Esophagus muscularis mucosa (tissue), 4 donors: Measurements from ENCODE around the gene NCKAP5. TPM values are rescaled to one million over a fixed set of nuclear protein-coding genes. Genes with fewer than 3 reads are reported as not detected.

Experiments
- DNase-seq: peaks from one replicate; pipeline ENCODE4 v3.0.0-alpha.2; 2017; ENCODE audit errors: extremely low spot score
- H3K27ac ChIP-seq, 4 donors: fragments of 200-600 bp; sonication (generic); replicated peaks in 1 of 4; 1 replicate in 3 of 4; 2 replicates in 1 of 4; pipeline ENCODE4 v1.5.1; 2016 to 2019; ENCODE audit warnings: mild to moderate bottlenecking in 1 of 4
- H3K27me3 ChIP-seq, 4 donors: fragments of 200-600 bp; sonication (generic); one replicate each; pipeline versions ENCODE4 v1.5.1 to v1.6.0; 2016 to 2019
- H3K36me3 ChIP-seq, 4 donors: fragments of 200-600 bp; sonication (generic); one replicate each; pipeline ENCODE4 v1.5.1; 2016 to 2019
- H3K4me1 ChIP-seq, 4 donors: fragments of 200-600 bp; sonication (generic); one replicate each; pipeline ENCODE4 v1.5.1; 2016 to 2019
- H3K4me3 ChIP-seq, 4 donors: fragments of 200-600 bp; sonication (generic); 1 replicate in 2 of 4; 2 replicates in 2 of 4; pipeline ENCODE4 v1.5.1; 2016 to 2019; ENCODE audit warnings: mild to moderate bottlenecking in 4 of 4, moderate library complexity in 1 of 4
- H3K9me3 ChIP-seq, 4 donors: fragments of 200-600 bp; sonication (generic); 1 replicate in 3 of 4; 2 replicates in 1 of 4; pipeline ENCODE4 v1.5.1; 2016 to 2019
- EP300 ChIP-seq: sonication (generic); formaldehyde crosslinking; IDR thresholded peaks from one replicate; pipeline ENCODE4 v1.6.1; 2017; ENCODE audit warnings: antibody characterized with exemption
- POLR2A ChIP-seq: fragments of 450-650 bp; IDR thresholded peaks from one replicate; pipeline ENCODE4 v1.6.1; 2017; ENCODE audit warnings: antibody characterized with exemption, moderate library complexity, mild to moderate bottlenecking, low read depth
- POLR2AphosphoS5 ChIP-seq, 2 donors: sonication (generic); formaldehyde crosslinking; IDR thresholded peaks; one replicate each; pipeline ENCODE4 v1.6.1; 2017; ENCODE audit warnings: antibody characterized with exemption in 2 of 2
- WGBS: methylation state at CpG from one replicate; pipeline ENCODE4 v1.1.5; 2018; 5-methylcytosine and 5-hydroxymethylcytosine counted together
- intact Hi-C: fragments of 100-400 bp; cut with DNase I; formaldehyde crosslinking; loops from one replicate; pipeline ENCODE4 v1.15.1; 2023
- total RNA-seq, 4 donors: library from RNA; depleted of rRNA; stranded (reverse); fragments of >200 nt; gene quantifications; one replicate each; pipeline versions ENCODE4 v1.1.0 to v1.2.1, GENCODE V29; 2016
- TF ChIP-seq, protein P1 (sequence below), 3 experiments: fragments of 200-600 bp in 2 of 3; fragments of 450-650 bp in 1 of 3; sonication (generic) in 2 of 3; IDR thresholded peaks; one replicate each; pipeline ENCODE4 v1.5.1; 2017 to 2019; ENCODE audit warnings: antibody characterized with exemption in 3 of 3, mild to moderate bottlenecking in 2 of 3, moderate library complexity in 1 of 3

Gene NCKAP5
- total RNA-seq, 4 donors from 2014 or later = 0.33 to 1.8 (median 1.0) TPM

- TF ChIP-seq, protein P1, sequence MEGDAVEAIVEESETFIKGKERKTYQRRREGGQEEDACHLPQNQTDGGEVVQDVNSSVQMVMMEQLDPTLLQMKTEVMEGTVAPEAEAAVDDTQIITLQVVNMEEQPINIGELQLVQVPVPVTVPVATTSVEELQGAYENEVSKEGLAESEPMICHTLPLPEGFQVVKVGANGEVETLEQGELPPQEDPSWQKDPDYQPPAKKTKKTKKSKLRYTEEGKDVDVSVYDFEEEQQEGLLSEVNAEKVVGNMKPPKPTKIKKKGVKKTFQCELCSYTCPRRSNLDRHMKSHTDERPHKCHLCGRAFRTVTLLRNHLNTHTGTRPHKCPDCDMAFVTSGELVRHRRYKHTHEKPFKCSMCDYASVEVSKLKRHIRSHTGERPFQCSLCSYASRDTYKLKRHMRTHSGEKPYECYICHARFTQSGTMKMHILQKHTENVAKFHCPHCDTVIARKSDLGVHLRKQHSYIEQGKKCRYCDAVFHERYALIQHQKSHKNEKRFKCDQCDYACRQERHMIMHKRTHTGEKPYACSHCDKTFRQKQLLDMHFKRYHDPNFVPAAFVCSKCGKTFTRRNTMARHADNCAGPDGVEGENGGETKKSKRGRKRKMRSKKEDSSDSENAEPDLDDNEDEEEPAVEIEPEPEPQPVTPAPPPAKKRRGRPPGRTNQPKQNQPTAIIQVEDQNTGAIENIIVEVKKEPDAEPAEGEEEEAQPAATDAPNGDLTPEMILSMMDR (IDR thresholded peaks at IDR 0.05) = no peak
- TF ChIP-seq POLR2A (no peak), POLR2AphosphoS5 (IDR thresholded peaks at IDR 0.05) (no peak), EP300 (no peak)
- intact Hi-C loops = no loop called here
- H3K27me3 ChIP-seq = no peaks in the 10 kb centered on the region
- no peak overlapping the region for H3K4me3 ChIP-seq
- 58% methylated on average over 5 of the region's 5 CpGs for WGBS
- DNase-seq = peak; percentile 62
- H3K9me3 ChIP-seq = no peaks in the 10 kb centered on the region
- H3K4me1 ChIP-seq = no peaks in the 10 kb centered on the region
- H3K36me3 ChIP-seq = no peaks in the 10 kb centered on the region
- no peak overlapping the region for H3K27ac ChIP-seq
Observed at GRCh38 chr2:132859590-132859989, 708.7 kb downstream of the NCKAP5 start.

GRCh38 chr2:132857319-132857718, 710.9 kb downstream of the NCKAP5 start:
- Histone ChIP-seq H3K27me3 (no peaks in the 10 kb centered on the region), H3K9me3 (no peaks in the 10 kb centered on the region), H3K4me1 (no peaks in the 10 kb centered on the region), H3K4me3 (no peak overlapping the region), H3K36me3 (no peaks in the 10 kb centered on the region), H3K27ac (no peak overlapping the region)
- TF ChIP-seq POLR2AphosphoS5 (IDR thresholded peaks at IDR 0.05) (no peak), EP300 (no peak), POLR2A (no peak)
- TF ChIP-seq, protein P1 (IDR thresholded peaks at IDR 0.05) = no peak
- no peak for DNase-seq
- WGBS = 0% methylated on average over 1 of the region's 1 CpG
- intact Hi-C loops = no loop called here

DNA sequence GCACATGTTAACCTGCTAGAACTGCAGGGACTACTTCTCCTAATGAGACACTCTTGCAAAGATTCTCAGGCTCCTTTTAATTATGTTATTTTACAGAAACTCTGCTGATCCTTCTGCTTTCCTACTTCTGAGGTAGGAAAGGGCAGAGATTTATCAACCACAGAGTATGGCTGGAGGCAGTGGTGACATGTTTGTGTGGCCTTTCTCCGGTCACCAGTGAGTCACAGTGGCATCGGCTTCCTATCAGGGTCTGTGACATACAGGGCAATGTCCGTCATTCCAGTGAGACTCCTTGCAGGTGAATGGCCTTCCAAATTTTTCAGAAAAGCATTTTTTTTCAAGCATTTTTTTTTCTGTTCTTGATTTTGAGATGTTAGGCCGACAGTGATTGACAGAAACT, 717.6 kb downstream of the NCKAP5 start:
- no peaks in the 10 kb centered on the region for H3K4me1 ChIP-seq
- DNase-seq = no peak

DNA sequence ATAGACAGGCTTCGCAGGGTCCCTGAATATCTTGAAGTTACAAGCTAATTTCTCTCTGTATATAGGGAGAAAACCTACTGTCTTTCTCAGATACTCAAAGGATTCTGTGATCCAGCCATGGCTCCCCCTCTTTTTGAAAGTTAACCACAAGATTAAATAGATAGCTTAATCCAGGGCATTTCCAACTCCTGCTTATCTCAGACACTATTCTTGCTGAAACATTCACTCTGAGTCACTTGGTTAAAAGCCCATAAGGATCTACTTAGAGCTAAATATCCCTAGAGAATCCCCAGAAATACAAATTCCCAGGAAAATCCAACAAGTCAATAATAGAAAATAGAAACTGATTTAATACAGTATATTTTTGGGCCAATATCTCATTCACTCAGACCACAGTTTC, 719.1 kb downstream of the NCKAP5 start:
- WGBS = 91% methylated on average over 1 of the region's 1 CpG
- Histone ChIP-seq H3K27ac (no peak overlapping the region), H3K36me3 (no peaks in the 10 kb centered on the region), H3K27me3 (no peaks in the 10 kb centered on the region), H3K4me1 (no peaks in the 10 kb centered on the region), H3K9me3 (no peaks in the 10 kb centered on the region), H3K4me3 (no peak overlapping the region)
- DNase-seq = no peak
- intact Hi-C loops = no loop called here
- TF ChIP-seq POLR2AphosphoS5 (IDR thresholded peaks at IDR 0.05) = no peak
- TF ChIP-seq, protein P1 (IDR thresholded peaks at IDR 0.05) = no peak
- TF ChIP-seq POLR2A = no peak
- TF ChIP-seq EP300 = no peak

More for the DNA sequence above, 717.6 kb downstream of the NCKAP5 start:
- no peaks in the 10 kb centered on the region for H3K27me3 ChIP-seq
- WGBS = 94% methylated on average over 4 of the region's 4 CpGs
- no peak overlapping the region for H3K4me3 ChIP-seq
- H3K36me3 ChIP-seq = no peaks in the 10 kb centered on the region
- H3K27ac ChIP-seq = no peak overlapping the region
- intact Hi-C loops = no loop called here
- H3K9me3 ChIP-seq = no peaks in the 10 kb centered on the region
- no peak for TF ChIP-seq POLR2AphosphoS5 (IDR thresholded peaks at IDR 0.05)

DNA sequence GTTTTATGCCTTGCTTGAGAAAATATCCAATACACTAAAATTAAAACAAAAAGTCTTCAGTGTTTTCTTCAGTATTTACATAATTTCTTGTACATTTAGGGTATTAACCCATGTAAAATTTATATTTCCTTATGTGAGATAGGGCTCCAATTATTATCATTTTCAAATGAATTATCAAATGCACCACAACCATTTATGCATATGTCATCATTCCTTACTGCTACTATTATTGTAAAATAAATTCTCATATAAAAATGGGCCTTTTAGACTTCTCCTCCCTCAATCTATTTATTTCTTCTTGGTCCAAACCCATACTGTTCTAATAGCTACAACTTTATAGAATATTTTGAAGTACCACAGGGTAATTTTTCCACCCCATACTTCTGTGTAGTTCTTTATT, 722.9 kb downstream of the NCKAP5 start:
- intact Hi-C loops = no loop called here
- TF ChIP-seq POLR2AphosphoS5 (IDR thresholded peaks at IDR 0.05) (no peak), POLR2A (no peak), EP300 (no peak)
- TF ChIP-seq, protein P1 (IDR thresholded peaks at IDR 0.05) = no peak
- no peak for DNase-seq
- H3K27ac ChIP-seq = no peak overlapping the region
- H3K27me3 ChIP-seq = no peaks in the 10 kb centered on the region
- H3K4me1 ChIP-seq = no peaks in the 10 kb centered on the region
- H3K4me3 ChIP-seq = no peak overlapping the region
- no peaks in the 10 kb centered on the region for H3K36me3 ChIP-seq
- H3K9me3 ChIP-seq = no peaks in the 10 kb centered on the region
